ENCODE data around the gene VAV3. TPM values are rescaled to one million over a fixed set of nuclear protein-coding genes. Genes with fewer than 3 reads are reported as not detected.
A peak's percentile ranks its signal among the peaks of the same experiment; 100 is the strongest.

Gene VAV3
- total and polyA plus RNA-seq, 2 of the 13 experiments (the other 11 are each of a cell fraction or from before 2014, with no cell fraction given): 15.9 to 29.8 TPM

GRCh38 chr1:107683191-107683657 lies 281.8 kb downstream of the VAV3 start (continued):
- TF ChIP-seq ZNF646 (CRISPR knock-in tag; IDR thresholded peaks at IDR 0.05) (no peak), AKNA (CRISPR knock-in tag; IDR thresholded peaks at IDR 0.05; ENCODE audit: borderline replicate concordance) (no peak), ATM (IDR thresholded peaks at IDR 0.05; ENCODE audit: borderline replicate concordance) (no peak), STAG1 (CRISPR knock-in tag; IDR thresholded peaks at IDR 0.05) (peak; percentile 26; the same call in 1 of the 2 replicates), ATF3 (CRISPR knock-in tag; IDR thresholded peaks at IDR 0.05) (no peak), SMC3 (IDR thresholded peaks at IDR 0.05; ENCODE audit: low read length) (no peak), ZNF782 (CRISPR knock-in tag; IDR thresholded peaks at IDR 0.05; ENCODE audit: borderline replicate concordance) (no peak), KLF6 (CRISPR knock-in tag; IDR thresholded peaks at IDR 0.05) (0 out of 2 replicates have a peak, but pooled peaks have one; percentile 43), TGIF2 (CRISPR knock-in tag; IDR thresholded peaks at IDR 0.05) (no peak), MIXL1 (CRISPR knock-in tag; IDR thresholded peaks at IDR 0.05) (peak; percentile 85; the same call in 1 of the 2 replicates), TFE3 (CRISPR knock-in tag; IDR thresholded peaks at IDR 0.05) (peak; percentile 62), ZMAT5 (CRISPR knock-in tag; IDR thresholded peaks at IDR 0.05; ENCODE audit: borderline replicate concordance, low read depth) (no peak), GRHL1 (CRISPR knock-in tag; conservative IDR thresholded peaks at IDR 0.05) (no peak), XRCC5 (optimal IDR thresholded peaks at IDR 0.05; ENCODE audit: low read length) (no peak), SP2 (CRISPR knock-in tag; IDR thresholded peaks at IDR 0.05) (no peak)
